ENCODE measurements around the gene CAPN11.

- TF ChIP-seq CTCF (IDR thresholded peaks at IDR 0.05) (no peak), POLR2A (IDR thresholded peaks at IDR 0.05) (no peak)
Measured at GRCh38 chr6:44214307-44214706, 55.7 kb downstream of the CAPN11 start.

All from thyroid gland (tissue), 4 donors.